GM21515 (cell line): ENCODE results near the gene PGC.

Source experiments
- ATAC-seq: cut with Tn5 transposase; IDR thresholded peaks from one replicate; pipeline ENCODE4 v1.9.1; 2021; ENCODE audit not compliant: unreplicated experiment

PGC gene

GRCh38 chr6:41748542-41748941 lies 1.3 kb upstream of the PGC start:
- ATAC-seq: no peak

- no peak for ATAC-seq
Observed at GRCh38 chr6:41748102-41748477, 893 bp upstream of the PGC start.

- no peak for ATAC-seq
Observed at GRCh38 chr6:41746107-41746506, 1.1 kb downstream of the PGC start.

GRCh38 chr6:41744236-41744787 lies 2.9 kb downstream of the PGC start:
- no peak for ATAC-seq

GRCh38 chr6:41743406-41744235 lies 3.6 kb downstream of the PGC start:
- ATAC-seq: no peak

- no peak for ATAC-seq
Observed at GRCh38 chr6:41741625-41742490, 5.3 kb downstream of the PGC start.

GRCh38 chr6:41740366-41741162 lies 6.6 kb downstream of the PGC start:
- ATAC-seq: no peak

- ATAC-seq: no peak
Observed at GRCh38 chr6:41739041-41739440, 8.2 kb downstream of the PGC start.

GRCh38 chr6:41737591-41738130 lies 9.5 kb downstream of the PGC start:
- ATAC-seq: no peak

GRCh38 chr6:41736800-41737555 lies 10.2 kb downstream of the PGC start:
- no peak for ATAC-seq

GRCh38 chr6:41736186-41736733 lies 10.9 kb downstream of the PGC start:
- ATAC-seq: no peak

GRCh38 chr6:41735427-41736185 lies 11.6 kb downstream of the PGC start, which contains the start of gene TFEB:
Gene TFEB, minus strand, starts transcription at chr6:41735608. Its CDS starts 44,395 bp downstream, at chr6:41691213.
- peak; percentile 48 for ATAC-seq

- ATAC-seq: peak; percentile 16
Observed at GRCh38 chr6:41734666-41735426, 12.4 kb downstream of the PGC start.

- ATAC-seq: peak; percentile 41
Observed at GRCh38 chr6:41733707-41734665, 13.2 kb downstream of the PGC start.

GRCh38 chr6:41733360-41733706 lies 13.9 kb downstream of the PGC start:
- no peak for ATAC-seq

GRCh38 chr6:41732591-41733359 lies 14.4 kb downstream of the PGC start:
- peak; percentile 35 for ATAC-seq
